ENCODE measurements around the gene CDH23. TPM values are rescaled to one million over a fixed set of nuclear protein-coding genes. Genes with fewer than 3 reads are reported as not detected.

CDH23 gene
- polyA plus RNA-seq, 1 donor = 4.2 TPM

GRCh38 chr10:71693377-71693776 lies 296.7 kb downstream of the CDH23 start:
- DNase-seq = no peak

- DNase-seq = no peak
These were observed 297.4 kb downstream of the CDH23 start for GRCh38 chr10:71694039-71694501.

- DNase-seq = no peak
These were observed 297.8 kb downstream of the CDH23 start for GRCh38 chr10:71694567-71694968.

- DNase-seq = no peak
These were observed 299.1 kb downstream of the CDH23 start for GRCh38 chr10:71695502-71696476.

GRCh38 chr10:71696628-71697326 lies 300.1 kb downstream of the CDH23 start:
- DNase-seq = no peak

- no peak for DNase-seq
These were observed 301.4 kb downstream of the CDH23 start for GRCh38 chr10:71697938-71698709.

GRCh38 chr10:71698737-71699136 lies 302.0 kb downstream of the CDH23 start:
- no peak for DNase-seq

- no peak for DNase-seq
These were observed 304.1 kb downstream of the CDH23 start for GRCh38 chr10:71700731-71701368.

GRCh38 chr10:71701496-71702132 lies 304.9 kb downstream of the CDH23 start:
- no peak for DNase-seq

- DNase-seq = no peak
These were observed 306.9 kb downstream of the CDH23 start for GRCh38 chr10:71703577-71703976.

- no peak for DNase-seq
These were observed 308.1 kb downstream of the CDH23 start for GRCh38 chr10:71704816-71705215.

GRCh38 chr10:71705582-71705981 lies 308.9 kb downstream of the CDH23 start:
- no peak for DNase-seq

GRCh38 chr10:71706216-71707121 lies 309.7 kb downstream of the CDH23 start:
- no peak for DNase-seq

GRCh38 chr10:71707240-71707789 lies 310.6 kb downstream of the CDH23 start:
- no peak for DNase-seq

GRCh38 chr10:71708301-71708703 lies 311.6 kb downstream of the CDH23 start:
- DNase-seq = peak; percentile 56

GRCh38 chr10:71708897-71709882 lies 312.5 kb downstream of the CDH23 start:
- DNase-seq = no peak

GRCh38 chr10:71710519-71710918 lies 313.8 kb downstream of the CDH23 start:
- DNase-seq = no peak

- DNase-seq = no peak
These were observed 314.4 kb downstream of the CDH23 start for GRCh38 chr10:71711052-71711623.

- DNase-seq = no peak
These were observed 315.4 kb downstream of the CDH23 start for GRCh38 chr10:71712170-71712569.

Data from hindlimb muscle (tissue), 1 donor.